B cell (primary cell): Measurements from ENCODE around the gene GCH1. TPM values are rescaled to one million over a fixed set of nuclear protein-coding genes. Genes with fewer than 3 reads are reported as not detected.

Experiments used
- ATAC-seq: fragments of 200-7000 bp; cut with Tn5 transposase; one replicate; pipeline ENCODE4 v1.10.0; 2021; ENCODE audit warnings: low read depth, mild to moderate bottlenecking, moderate number of reproducible peaks, moderate library complexity
- CTCF ChIA-PET: fragments of 350-600 bp; sonication (Branson Sonifier 250); formaldehyde crosslinking; loops from one replicate; lab custom pipeline; 2021; ENCODE audit warnings: antibody characterized with exemption, inconsistent platforms; lab: Charles Lee
- POLR2A ChIA-PET: fragments of 350-600 bp; sonication (Branson Sonifier 250); formaldehyde crosslinking; loops from one replicate; lab custom pipeline; 2021; ENCODE audit warnings: antibody characterized with exemption; lab: Charles Lee
- DNase-seq: peaks from one replicate; pipeline ENCODE4 v3.0.0; 2013
- H2AFZ ChIP-seq: 2 replicates; pipeline ENCODE4 v1.6.1; 2012; ENCODE audit warnings: mild to moderate bottlenecking, low read depth, low read length; ENCODE audit not compliant: insufficient read depth, poor library complexity, severe bottlenecking
- H3K27ac ChIP-seq, 2 donors: 1 replicate in 1 of 2; 2 replicates in 1 of 2; pipeline ENCODE4 v1.5.1; 2012 to 2013; ENCODE audit warnings: low read length in 2 of 2, mild to moderate bottlenecking in 2 of 2, moderate library complexity in 1 of 2
- H3K27me3 ChIP-seq, 4 experiments: fragments of 200-600 bp in 1 of 4; sonication (generic) in 1 of 4; replicated peaks in 1 of 4; 1 replicate in 2 of 4; 2 replicates in 2 of 4; pipeline versions ENCODE4 v1.6.1 to v1.7.0; 2013 to 2016; ENCODE audit warnings: low read length in 3 of 4, mild to moderate bottlenecking in 2 of 4, mixed read lengths in 1 of 4, moderate library complexity in 1 of 4; ENCODE audit not compliant: insufficient read depth in 4 of 4, control insufficient read depth in 3 of 4; ENCODE audit errors: control extremely low read depth in 1 of 4
- H3K36me3 ChIP-seq, 2 experiments: replicated peaks in 1 of 2; 1 replicate in 1 of 2; 2 replicates in 1 of 2; pipeline versions ENCODE4 v1.6.1 to v1.7.1; 2013; ENCODE audit warnings: low read length in 1 of 2; ENCODE audit not compliant: insufficient read depth in 2 of 2, control insufficient read depth in 1 of 2; ENCODE audit errors: control extremely low read depth in 1 of 2, extremely low read depth in 1 of 2
- H3K4me1 ChIP-seq, 2 donors: fragments of 200-600 bp in 1 of 2; sonication (generic) in 1 of 2; 1 replicate in 1 of 2; 2 replicates in 1 of 2; pipeline versions ENCODE4 v1.5.1 to v1.6.1; 2013 to 2017; ENCODE audit warnings: low read length in 2 of 2; ENCODE audit not compliant: control insufficient read depth in 2 of 2, insufficient read depth in 2 of 2
- H3K4me2 ChIP-seq: replicated peaks from 2 replicates; pipeline ENCODE3; 2012; ENCODE audit warnings: mild to moderate bottlenecking, low read depth, low read length; ENCODE audit not compliant: poor library complexity, severe bottlenecking
- H3K4me3 ChIP-seq, 5 experiments: fragments of 200-600 bp in 1 of 5; sonication (generic) in 1 of 5; 1 replicate in 3 of 5; 2 replicates in 2 of 5; pipeline versions ENCODE4 v1.5.1 to v1.7.0; 2011 to 2016; ENCODE audit warnings: low read length in 4 of 5, mild to moderate bottlenecking in 4 of 5, low read depth in 2 of 5, control low read depth in 1 of 5, moderate library complexity in 1 of 5; ENCODE audit not compliant: insufficient read depth in 1 of 5; ENCODE audit errors: control extremely low read depth in 1 of 5, extremely low read depth in 1 of 5
- H3K79me2 ChIP-seq: fragments of 200-600 bp; sonication (generic); one replicate; pipeline ENCODE4 v1.6.0; 2016; ENCODE audit warnings: low read length; ENCODE audit not compliant: control insufficient read depth, insufficient read depth
- H3K9ac ChIP-seq: fragments of 200-600 bp; sonication (generic); 2 replicates; pipeline ENCODE4 v1.6.1; 2017; ENCODE audit warnings: mild to moderate bottlenecking, low read length, moderate library complexity
- H3K9me3 ChIP-seq, 3 donors: one replicate each; pipeline versions ENCODE4 v1.6.1 to v1.7.1; 2013; ENCODE audit warnings: low read length in 2 of 3; ENCODE audit not compliant: control insufficient read depth in 2 of 3, insufficient read depth in 1 of 3; ENCODE audit errors: control extremely low read depth in 1 of 3
- H4K20me1 ChIP-seq: 2 replicates; pipeline ENCODE4 v1.6.0; 2012; ENCODE audit warnings: mild to moderate bottlenecking, low read length; ENCODE audit not compliant: insufficient read depth, control insufficient read depth, poor library complexity, severe bottlenecking
- H3K27ac Mint-ChIP-seq: one replicate; pipeline ENCODE4 v1.8.0; 2021; ENCODE audit warnings: mixed read lengths
- H3K27me3 Mint-ChIP-seq: one replicate; pipeline ENCODE4 v1.8.0; 2021; ENCODE audit warnings: mixed read lengths
- H3K4me1 Mint-ChIP-seq: one replicate; pipeline ENCODE4 v1.8.0; 2021; ENCODE audit warnings: mixed read lengths
- H3K4me3 Mint-ChIP-seq: one replicate; pipeline ENCODE4 v1.8.0; 2021; ENCODE audit warnings: mixed read lengths
- H3K9me3 Mint-ChIP-seq: one replicate; pipeline ENCODE4 v1.8.0; 2022; ENCODE audit warnings: mixed read lengths; ENCODE audit not compliant: insufficient read depth
- CTCF ChIP-seq: fragments of 200-600 bp; IDR thresholded peaks from one replicate; pipeline ENCODE4 v1.8.0; 2022; ENCODE audit warnings: antibody characterized with exemption, mild to moderate bottlenecking
- EZH2 ChIP-seq: IDR thresholded peaks from 2 replicates; pipeline ENCODE4 v1.6.1; 2012; ENCODE audit warnings: borderline replicate concordance, low read depth, mild to moderate bottlenecking, moderate library complexity, low read length; ENCODE audit not compliant: insufficient read depth, poor library complexity, severe bottlenecking
- WGBS: methylation state at CpG from one replicate; pipeline ENCODE4 v1.1.5; 2013; ENCODE audit warnings: missing lambda C conversion rate; ENCODE audit not compliant: insufficient coverage; 5-methylcytosine and 5-hydroxymethylcytosine counted together
- intact Hi-C: fragments of 100-400 bp; cut with micrococcal nuclease; formaldehyde crosslinking; loops from one replicate; pipeline ENCODE4 v1.10.0; 2022
- polyA plus RNA-seq: library from polyadenylated mRNA; depleted of rRNA; stranded (reverse); fragments of >200 nt; gene quantifications from 2 replicates; pipeline ENCODE4 v1.2.3, GENCODE V29; 2012
- total RNA-seq, 2 donors: library from RNA; stranded (reverse); fragments of 120-200 nt in 1 of 2; gene quantifications; 1 replicate in 1 of 2; 2 replicates in 1 of 2; pipeline versions ENCODE4 v1.2.3 to v1.2.4, GENCODE V29; 2013 to 2022

Gene GCH1
- total and polyA plus RNA-seq, 2 donors (not counting 1 experiment from before 2014, with no cell fraction given): 17.0 to 24.6 TPM

- peaks cover 7% of the 10 kb centered on the region for H3K27me3 Mint-ChIP-seq
- 100% methylated on average over 1 of the region's 8 CpGs for WGBS
- ChIA-PET POLR2A (no interaction called here), CTCF (no interaction called here)
- intact Hi-C loops: no loop called here
- Histone ChIP-seq H3K27ac (no peak overlapping the region), H3K4me1 (no peaks in the 10 kb centered on the region), H2AFZ (no peak overlapping the region), H3K36me3 (no peaks in the 10 kb centered on the region), H3K27me3 (no peaks in the 10 kb centered on the region), H3K4me3 (no peak overlapping the region), H3K9me3 (peaks cover 1 to 15% (median 7%) of the 10 kb centered on the region in 3 donors), H4K20me1 (no peaks in the 10 kb centered on the region), H3K79me2 (no peaks in the 10 kb centered on the region), H3K4me2 (no peak overlapping the region), H3K9ac (no peak overlapping the region)
- no peak overlapping the region for H3K27ac Mint-ChIP-seq
- peaks cover 17% of the 10 kb centered on the region for H3K9me3 Mint-ChIP-seq
- ATAC-seq (no peak), DNase-seq (no peak)
- TF ChIP-seq CTCF (no peak), EZH2 (no peak)
- no peak overlapping the region for H3K4me3 Mint-ChIP-seq
- no peaks in the 10 kb centered on the region for H3K4me1 Mint-ChIP-seq
Observed at GRCh38 chr14:54829486-54830224, 73.0 kb downstream of the GCH1 start.

- no peak overlapping the region for H3K27ac ChIP-seq
- H3K4me1 ChIP-seq: no peaks in the 10 kb centered on the region
- peaks cover 22% of the 10 kb centered on the region for H3K9me3 Mint-ChIP-seq
- no peaks in the 10 kb centered on the region for H4K20me1 ChIP-seq
- H3K4me1 Mint-ChIP-seq: no peaks in the 10 kb centered on the region
- intact Hi-C loops: no loop called here
- H3K4me3 Mint-ChIP-seq: no peak overlapping the region
- DNase-seq: no peak
- H2AFZ ChIP-seq: no peak overlapping the region
- peaks cover 7% of the 10 kb centered on the region for H3K27me3 Mint-ChIP-seq
- H3K4me2 ChIP-seq: no peak overlapping the region
- ChIA-PET POLR2A (no interaction called here), CTCF (interaction anchor here (1.8 kb wide), 1 partner anchor 75 kb away, joined by 4 read pairs; the partner anchor contains the start of gene GCH1)
- WGBS: no CpG with 5 or more reads among the region's 1 CpG
- H3K27ac Mint-ChIP-seq: no peak overlapping the region
- H3K79me2 ChIP-seq: no peaks in the 10 kb centered on the region
- TF ChIP-seq EZH2 (no peak), CTCF (no peak)
- no peak overlapping the region for H3K9ac ChIP-seq
- no peak overlapping the region for H3K4me3 ChIP-seq
- H3K27me3 ChIP-seq: no peaks in the 10 kb centered on the region
- H3K9me3 ChIP-seq: peaks cover 4 to 18% (median 16%) of the 10 kb centered on the region in 3 donors
- no peak for ATAC-seq
- H3K36me3 ChIP-seq: no peaks in the 10 kb centered on the region
Observed at GRCh38 chr14:54828037-54828436, 74.6 kb downstream of the GCH1 start.
